ENCODE results near the gene DLG2.
"Not testable (repeated sequence)": the region's sequence is repeated elsewhere in the genome, so short reads cannot be mapped to it uniquely, and the experiment has no call there.

DNA sequence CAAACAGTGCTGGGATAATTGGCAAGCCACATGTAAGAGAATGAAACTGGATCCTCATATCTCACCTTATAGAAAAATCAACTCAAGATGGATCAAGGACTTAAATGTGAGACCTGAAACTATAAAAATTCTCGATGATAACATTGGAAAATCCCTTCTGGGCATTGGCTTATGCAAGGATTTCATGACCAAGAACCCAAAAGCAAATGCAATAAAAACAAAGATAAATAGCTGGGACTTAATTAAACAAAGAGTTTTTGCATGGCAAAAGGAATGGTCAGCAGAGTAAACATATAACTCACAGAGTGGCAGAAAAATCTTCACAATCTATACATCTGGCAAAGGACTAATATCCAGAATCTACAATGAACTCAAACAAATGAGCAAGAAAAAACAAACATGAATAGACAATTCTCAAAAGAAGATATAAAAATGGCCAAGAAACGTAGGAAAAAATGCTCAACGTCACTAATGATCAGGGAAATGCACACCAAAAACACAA is 639.4 kb downstream of the DLG2 start:
- TF ChIP-seq, protein P1, sequence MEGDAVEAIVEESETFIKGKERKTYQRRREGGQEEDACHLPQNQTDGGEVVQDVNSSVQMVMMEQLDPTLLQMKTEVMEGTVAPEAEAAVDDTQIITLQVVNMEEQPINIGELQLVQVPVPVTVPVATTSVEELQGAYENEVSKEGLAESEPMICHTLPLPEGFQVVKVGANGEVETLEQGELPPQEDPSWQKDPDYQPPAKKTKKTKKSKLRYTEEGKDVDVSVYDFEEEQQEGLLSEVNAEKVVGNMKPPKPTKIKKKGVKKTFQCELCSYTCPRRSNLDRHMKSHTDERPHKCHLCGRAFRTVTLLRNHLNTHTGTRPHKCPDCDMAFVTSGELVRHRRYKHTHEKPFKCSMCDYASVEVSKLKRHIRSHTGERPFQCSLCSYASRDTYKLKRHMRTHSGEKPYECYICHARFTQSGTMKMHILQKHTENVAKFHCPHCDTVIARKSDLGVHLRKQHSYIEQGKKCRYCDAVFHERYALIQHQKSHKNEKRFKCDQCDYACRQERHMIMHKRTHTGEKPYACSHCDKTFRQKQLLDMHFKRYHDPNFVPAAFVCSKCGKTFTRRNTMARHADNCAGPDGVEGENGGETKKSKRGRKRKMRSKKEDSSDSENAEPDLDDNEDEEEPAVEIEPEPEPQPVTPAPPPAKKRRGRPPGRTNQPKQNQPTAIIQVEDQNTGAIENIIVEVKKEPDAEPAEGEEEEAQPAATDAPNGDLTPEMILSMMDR (IDR thresholded peaks at IDR 0.05), result not testable (repeated sequence)
- not testable (repeated sequence) for TF ChIP-seq POLR2A, POLR2AphosphoS5 (IDR thresholded peaks at IDR 0.05)
